GM21423 (cell line): ENCODE measurements around the gene RFX2.
"Not testable (repeated sequence)": the region's sequence is repeated elsewhere in the genome, so short reads cannot be mapped to it uniquely, and the experiment has no call there.

ENCODE experiments used
- ATAC-seq: cut with Tn5 transposase; IDR thresholded peaks from one replicate; pipeline ENCODE4 v1.9.1; 2021; ENCODE audit warnings: mild to moderate bottlenecking, moderate library complexity; ENCODE audit not compliant: unreplicated experiment

RFX2 gene

DNA sequence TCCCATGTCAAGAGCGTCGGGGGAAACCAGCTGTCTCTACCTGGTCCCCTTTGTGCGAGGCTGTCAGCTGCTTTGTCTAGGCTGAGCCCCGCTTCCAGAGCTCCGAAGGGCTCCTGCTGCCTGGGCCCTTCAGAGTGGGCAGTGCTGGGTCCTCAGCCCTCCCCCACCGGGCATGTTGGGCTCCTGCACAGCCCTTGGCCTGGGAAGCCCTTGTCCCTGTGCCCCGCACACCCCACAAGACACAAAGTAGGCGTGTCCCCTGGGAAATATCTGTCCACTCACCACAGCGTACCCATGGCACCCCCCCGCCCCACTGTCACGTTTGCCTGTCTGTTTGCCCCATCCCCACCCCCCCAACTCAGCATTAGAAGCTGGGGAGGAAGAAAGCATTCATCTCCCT is 92.7 kb downstream of the RFX2 start:
- ATAC-seq = no peak

DNA sequence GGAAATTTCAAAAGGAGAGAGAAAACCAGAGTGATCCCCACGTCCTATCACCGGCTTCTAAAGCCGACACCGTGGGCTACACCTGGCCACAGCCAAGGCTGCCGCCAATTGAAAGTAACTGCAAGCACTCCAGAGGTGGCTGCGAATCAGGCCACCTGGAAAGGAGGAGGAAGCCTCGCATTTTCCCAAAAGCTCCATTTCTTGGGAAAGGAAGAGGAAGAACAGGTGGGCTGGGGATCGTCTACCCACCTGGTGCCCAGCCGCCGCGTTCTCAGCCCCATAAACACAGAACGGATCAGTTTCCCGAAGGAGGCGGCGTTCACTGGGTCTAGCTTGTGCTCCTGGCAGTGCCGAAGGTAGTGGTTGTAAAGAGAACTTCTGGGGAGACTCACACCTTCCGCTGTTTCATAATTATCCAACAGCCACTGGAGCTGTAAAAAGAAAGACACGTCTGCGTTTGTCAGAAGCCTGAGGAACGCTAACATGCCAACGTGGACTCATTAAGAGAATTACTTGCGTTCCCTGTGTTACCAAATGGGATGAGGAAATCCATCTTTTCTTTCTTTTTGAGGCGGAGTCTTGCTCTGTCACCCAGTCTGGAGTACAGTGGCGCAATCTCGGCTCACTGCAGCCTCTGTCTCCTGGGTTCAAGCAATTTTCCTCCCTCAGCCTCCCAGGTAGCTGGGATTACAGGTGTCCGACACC is 94.3 kb downstream of the RFX2 start:
- ATAC-seq = no peak

DNA sequence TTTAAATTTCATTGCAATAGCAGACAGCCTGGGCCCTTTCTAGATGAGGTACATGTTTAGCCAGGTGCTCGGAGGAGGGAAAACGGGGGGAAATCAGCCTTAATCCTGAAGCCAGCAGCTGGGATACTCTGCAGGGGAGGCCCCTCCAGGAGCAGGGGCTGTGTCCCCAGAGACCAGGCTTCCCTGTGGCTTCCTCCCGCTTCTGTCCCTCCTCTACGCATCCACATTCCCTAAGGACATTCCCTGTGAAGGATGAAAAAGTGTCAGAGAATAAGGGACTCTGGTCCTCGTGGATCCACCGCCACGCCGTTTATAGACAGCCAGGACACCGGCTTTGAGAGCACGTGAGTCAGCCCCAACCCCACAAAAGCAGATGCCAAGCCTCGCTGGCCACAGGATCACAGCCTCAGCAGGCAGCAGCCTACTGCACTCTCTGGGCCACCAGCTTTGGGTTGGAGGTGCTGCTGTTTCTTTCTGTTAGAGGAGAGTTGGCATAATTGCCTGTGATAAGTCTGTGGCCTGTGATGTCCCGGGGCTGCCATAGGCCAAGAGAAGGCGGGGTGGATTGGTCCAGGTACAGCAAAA is 95.7 kb downstream of the RFX2 start:
- no peak for ATAC-seq

DNA sequence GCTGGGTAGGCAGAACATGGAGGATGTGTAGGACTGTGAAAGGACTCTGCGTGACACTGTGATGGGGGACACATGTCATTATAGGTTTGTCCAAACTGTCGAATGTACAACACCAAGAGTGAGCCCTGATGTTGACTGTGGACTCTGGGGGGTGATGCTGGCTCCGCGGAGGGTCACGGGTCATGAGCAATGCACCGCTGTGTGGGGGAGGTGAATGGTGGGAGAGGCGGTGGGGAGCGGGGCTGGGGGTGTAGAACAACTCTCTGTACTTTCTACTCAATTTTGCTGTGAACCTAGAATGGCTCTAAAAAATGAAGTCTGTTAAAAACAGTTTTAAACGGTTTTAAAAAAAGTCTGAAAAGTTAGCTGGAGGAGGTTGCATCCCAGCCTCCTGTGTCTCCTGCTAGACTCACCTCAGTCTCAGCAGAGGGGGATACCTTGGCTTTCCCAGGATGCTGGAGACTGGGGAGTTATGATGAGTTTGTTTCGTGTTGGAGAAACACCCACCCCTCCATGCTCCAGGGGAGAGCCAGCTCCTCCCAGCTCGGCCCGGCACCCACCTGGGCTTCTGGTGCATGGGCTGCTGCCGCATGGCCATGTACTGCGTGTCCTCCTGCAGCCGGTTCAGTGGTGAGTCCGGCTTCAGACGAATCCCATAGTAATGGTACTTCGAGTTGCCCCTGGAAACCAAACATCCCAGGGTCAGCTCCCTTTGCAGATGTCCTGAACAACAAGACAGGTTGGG is 97.7 kb downstream of the RFX2 start:
- no peak for ATAC-seq

DNA sequence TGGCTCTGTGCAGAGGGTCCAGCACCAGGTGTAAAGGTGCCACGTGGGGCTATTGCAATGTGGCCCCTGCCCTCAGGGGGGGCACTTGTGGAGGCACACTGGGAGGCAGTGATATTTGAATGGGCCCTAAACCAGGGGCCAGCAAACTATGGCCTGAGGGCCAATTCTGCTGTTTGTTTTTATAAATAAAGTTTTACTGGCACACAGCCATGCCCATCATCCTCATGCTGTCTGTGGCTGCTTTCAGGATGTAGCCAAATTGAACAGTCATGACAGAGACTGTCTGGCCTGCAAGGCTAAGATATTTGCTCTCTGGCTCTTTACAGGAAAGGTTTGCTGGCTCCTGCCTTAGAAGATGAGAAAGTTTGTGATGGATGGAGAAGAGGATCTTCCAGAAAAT is 98.5 kb downstream of the RFX2 start:
- ATAC-seq = no peak

DNA sequence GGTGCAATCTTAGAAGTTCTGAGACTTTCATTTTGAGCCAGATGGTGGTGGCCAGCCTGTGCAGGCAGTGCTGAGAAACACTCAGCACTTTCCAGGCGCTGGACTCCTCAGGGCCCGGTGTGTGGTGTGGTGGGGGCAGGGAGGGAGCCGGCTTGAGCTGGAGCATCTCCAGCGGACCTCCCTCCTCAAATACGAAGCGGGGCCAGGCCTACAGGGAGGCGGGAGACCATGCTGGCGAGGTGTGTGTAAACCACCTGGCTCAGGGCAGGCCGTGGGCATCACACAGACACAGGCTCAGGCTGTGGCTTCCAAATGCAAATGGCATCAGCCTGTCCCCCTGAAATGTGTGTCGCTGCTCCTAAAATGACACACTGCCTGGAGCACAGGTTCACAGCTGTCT is 99.1 kb downstream of the RFX2 start:
- no peak for ATAC-seq

DNA sequence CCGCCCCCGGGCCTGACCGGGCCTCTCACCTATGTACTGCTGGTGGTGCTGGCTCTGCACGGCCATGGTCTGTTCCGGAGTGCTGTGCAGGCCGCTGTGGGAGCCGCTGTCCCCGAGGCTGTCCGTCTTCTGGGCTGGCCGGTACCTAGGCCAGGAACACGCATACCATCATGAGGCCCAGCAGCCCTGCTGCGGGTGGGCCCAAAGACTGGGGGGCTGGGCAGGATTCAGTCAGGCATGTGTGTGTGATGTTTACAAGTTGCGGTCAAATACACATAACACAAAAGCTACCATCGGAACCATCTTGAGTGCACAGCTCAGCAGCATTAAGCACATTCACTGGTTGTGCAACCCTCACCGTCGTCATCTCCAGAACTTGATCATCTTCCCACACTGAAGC is 100.2 kb downstream of the RFX2 start:
- no peak for ATAC-seq

DNA sequence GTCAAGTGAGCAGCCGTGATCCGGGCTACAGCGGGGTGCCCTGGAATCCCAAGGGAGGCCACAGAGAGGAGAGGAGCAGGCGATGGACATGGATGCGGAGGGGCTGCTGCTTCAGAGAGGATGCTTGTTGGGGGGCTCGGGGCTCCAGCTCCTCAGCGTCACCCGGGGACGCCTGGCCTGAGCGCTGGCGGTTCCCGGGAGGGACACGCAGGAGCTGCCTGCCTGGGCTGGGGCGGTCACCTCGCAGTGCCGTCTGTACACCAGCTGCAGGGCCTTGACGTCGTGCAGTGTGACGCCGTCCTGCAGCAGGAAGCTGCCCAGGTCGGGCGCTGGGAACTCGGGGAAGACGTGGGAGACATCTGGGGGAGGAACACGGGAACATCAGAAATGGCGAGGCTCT is 102.4 kb downstream of the RFX2 start:
- ATAC-seq = no peak

DNA sequence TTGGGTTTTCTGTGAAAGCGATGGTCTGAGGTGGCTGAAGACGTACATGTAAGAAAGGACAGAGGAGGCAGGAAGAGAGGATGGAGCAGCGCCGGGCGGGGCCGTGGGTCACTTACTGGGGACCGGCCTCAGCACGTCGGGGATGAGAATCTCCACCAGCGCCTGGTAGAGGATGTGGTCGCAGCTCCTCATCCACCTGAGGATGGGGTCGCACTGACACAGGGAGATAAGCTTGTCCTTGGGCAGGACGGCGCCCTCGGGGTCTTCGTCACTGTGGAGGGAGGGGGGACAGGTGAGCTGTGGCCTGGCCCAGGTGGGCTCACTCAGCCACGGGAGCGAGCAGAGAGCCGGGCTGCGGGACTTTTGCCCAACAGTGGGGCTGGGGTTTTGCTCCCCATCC is 103.4 kb downstream of the RFX2 start:
- ATAC-seq = no peak

DNA sequence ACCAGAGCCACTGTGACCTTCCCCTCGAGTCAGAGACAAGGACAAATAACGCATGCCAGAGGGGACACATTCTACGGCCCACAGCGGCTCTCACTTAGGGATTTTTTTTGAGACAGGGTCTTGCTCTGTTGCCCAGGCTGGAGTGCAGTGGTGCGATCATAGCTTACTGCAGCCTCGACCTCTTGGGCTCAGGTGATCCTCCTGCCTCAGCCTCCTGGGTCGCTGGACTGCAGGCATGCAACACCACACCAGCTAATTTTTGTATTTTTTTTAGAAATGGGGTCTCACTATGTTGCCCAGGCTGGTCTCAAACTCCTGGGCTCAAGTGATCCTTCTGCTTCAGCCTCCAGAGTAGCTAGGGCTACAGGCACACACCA is 104.2 kb downstream of the RFX2 start:
- ATAC-seq = not testable (repeated sequence)

DNA sequence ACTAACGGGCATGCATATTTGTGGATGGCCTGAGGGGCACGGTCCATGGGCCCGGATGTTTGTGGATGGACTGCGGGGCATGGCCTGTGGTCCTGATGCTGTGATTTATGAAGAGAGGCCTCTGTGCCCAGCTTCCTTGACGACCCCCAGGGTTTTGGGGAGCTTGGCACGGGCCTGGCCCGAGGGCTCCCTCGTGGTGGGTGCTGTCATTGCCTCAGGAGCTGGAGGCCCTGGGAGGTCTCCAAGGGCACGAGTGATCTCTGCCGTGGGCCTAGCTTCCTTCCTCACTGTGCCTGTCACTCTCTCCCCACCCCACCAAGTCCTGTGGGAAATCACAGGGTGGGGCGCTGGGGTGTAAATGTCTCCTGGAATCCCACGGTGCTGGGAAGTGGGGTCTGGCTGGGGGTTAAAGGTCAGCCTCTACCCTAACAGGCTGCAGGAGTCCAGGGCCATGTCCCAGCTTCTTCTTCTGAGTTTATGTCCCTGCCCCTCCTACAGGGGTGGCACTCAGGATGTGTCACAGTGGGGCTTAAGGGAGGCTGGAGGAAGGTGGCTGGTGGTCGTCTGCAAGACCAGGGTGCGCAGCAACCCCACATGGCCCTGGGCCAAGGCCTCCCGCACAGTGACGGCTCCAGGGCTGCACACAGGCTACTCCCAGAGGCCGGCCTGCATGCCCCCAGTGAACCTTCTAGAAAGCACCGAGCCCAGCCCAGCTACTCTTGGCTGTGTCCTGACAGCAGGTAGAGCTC is 104.8 kb downstream of the RFX2 start:
- no peak for ATAC-seq

DNA sequence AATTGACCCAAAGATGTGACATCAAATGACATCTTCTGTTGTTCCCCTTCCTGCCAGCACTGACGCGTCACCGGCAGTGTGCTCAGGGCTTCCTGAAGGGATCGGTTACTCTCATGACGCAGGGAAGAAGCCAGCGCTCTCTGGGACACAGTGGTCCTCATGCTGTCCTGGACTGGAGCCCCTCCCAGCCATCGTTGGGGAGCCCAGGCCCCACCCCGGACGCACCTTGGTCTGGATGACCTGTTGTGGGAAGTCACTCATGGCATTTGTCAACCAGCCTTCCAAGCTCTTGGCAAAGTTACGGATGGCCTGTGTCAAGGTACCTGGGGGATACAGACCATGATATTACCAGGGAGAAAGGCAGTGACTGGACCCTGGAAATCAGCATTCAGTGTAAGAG is 106.3 kb downstream of the RFX2 start:
- no peak for ATAC-seq

DNA sequence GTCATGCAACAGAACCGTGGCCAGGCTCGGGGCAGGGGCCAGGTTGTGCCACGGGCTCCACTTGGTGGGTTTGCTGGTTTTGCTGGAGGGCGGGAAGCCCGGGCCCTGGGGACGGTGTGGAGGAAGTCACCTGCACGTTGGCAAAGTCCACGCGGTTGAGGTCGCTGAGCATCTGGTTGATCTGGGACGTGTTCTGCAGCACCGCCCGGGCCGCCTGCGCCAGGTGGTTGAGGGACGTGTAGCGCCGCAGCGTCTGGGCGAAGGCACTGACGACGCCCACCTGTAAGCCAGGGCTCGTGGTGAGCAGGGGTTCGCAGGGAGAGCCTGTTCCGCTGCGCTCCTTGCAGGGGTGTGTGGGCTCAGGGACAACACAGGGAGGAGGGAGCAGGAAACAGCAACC is 107.7 kb downstream of the RFX2 start:
- ATAC-seq = no peak

DNA sequence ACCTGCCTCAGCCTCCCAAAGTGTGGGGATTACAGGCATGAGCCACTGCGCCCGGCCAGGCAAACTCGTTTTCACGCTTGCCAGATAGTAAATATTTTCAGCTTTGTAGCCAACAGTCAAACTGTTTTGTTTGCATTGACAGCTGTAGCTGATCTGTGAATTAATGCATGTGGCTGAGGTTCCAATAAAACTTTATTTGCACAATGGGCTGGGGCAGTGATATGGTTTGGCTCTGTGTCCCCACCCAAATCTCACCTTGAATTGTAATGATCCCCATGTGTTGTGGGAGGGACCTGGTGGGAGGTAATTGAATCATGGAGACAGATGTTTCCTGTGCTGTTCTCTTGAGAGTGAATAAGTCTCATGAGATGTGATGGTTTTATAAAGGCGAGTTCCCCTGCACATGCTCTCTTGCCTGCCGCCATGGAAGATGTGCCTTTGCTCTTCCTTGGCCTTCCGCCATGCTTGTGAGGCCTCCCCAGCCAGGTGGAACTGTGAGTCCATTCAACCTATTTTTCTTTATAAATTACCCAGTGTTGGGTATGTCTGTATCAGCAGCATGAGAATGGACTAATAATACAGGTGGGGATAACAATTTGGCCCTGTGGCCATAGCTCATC is 110.0 kb downstream of the RFX2 start:
- no peak for ATAC-seq

DNA sequence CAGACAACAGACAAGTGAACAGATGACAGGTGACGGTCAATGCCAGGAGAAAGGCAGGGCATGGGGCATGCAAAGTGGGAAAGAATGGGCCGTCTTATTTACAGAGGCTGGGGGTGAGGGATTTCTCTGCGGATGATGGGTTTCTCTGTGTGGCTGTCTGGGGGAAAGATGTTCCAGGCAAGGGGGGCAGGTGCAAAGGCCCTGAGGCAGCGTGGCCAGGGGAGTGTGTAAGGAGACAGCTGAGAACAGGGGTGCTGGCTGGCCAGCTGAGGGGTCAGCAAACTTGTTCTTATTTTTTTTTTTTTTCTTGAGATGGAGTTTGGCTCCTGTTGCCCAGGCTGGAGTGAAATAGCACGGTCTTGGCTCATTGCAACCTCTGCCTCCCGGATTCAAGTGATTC is 110.6 kb downstream of the RFX2 start:
- no peak for ATAC-seq

DNA sequence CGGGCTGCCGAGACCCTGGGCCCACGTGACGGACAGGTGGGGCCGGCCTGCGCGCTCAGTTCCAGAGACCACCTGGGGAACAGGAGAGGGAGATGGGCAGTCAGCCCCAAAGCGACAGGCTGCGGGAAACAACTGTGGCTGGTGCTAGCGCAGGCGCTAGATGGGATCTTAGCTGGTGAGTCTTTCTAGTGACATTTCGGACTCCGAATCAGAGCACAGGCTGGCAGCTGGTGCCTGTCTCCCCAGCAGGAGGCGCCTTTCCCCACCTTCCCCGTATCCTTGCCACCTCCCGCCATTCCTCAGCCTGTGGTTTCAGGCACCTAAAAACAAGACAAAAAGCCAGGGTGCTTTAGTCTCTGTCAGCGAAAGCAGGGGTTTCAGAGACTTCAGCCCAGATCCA is 112.9 kb downstream of the RFX2 start:
- ATAC-seq = no peak

DNA sequence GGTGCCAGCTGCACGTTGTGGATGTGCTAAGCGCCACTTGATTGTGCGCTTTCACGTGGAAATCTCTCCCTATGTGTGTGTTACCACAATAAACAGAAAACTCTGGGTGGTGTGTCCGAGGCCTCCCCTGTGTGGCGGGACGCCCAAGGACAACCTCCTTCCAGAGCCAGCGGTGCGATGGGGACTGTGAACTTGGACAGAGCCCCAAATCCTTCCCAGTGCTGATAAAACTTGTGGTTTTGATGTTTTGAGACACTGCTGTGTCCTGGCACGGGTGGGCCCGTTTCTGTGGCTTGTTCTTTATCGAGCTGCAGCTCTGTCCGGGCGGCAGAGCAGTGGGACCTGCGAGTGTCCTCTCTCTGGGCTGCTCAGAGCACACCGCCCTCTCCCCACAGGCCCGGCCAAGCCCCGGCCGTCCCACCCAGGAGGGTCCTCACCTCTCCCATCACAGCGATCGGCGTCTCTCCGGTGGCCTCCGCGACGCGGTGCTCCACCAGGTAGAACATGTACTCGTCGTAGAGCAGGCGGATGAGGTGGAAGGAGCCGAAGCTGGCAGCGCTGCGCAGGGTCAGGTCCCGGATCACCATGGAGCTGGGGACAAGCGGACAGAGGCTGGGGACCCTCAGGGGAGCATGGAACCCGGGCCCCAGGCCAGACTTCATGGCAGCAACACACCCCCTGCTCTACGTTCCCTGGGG is 113.5 kb downstream of the RFX2 start:
- ATAC-seq = no peak

DNA sequence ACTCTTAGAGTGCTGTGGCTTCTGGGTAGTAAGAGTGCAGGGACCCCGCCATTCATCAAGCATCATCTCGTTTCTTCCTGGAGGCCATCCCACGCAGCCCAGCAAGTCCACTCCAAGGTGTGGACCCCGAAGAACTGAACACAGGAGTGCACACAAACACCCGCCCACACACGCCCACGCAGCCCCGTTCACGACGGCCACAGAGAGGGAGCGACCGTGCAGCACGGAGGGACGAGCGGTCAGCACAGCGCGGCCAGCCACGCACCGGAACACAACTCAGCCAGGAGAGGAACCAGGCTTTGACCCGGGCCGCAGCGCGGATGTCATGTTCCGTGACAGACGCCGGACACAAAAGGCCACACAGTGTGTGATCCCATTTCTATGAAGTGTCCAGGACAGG is 114.2 kb downstream of the RFX2 start:
- ATAC-seq = no peak

DNA sequence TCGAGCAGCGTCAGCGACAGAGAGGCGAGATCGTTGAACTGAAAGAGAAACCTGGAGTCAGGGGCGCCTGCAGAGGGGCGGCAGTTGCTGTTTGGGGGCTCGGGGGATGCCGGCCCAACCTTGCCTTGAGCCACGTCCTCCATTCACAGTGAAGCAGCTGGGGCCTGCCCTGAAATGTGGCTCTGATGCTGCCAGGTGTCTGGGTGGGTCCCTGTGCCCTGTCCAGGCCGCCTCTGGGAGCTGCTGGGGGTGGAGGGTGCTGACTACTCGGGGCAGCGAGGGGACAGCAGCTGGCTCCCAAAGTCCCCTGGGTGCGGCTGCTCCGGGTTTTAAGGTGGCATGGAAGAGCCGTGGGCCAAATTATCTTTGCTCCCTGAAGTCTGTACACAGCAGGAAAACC is 114.7 kb downstream of the RFX2 start:
- ATAC-seq = no peak

DNA sequence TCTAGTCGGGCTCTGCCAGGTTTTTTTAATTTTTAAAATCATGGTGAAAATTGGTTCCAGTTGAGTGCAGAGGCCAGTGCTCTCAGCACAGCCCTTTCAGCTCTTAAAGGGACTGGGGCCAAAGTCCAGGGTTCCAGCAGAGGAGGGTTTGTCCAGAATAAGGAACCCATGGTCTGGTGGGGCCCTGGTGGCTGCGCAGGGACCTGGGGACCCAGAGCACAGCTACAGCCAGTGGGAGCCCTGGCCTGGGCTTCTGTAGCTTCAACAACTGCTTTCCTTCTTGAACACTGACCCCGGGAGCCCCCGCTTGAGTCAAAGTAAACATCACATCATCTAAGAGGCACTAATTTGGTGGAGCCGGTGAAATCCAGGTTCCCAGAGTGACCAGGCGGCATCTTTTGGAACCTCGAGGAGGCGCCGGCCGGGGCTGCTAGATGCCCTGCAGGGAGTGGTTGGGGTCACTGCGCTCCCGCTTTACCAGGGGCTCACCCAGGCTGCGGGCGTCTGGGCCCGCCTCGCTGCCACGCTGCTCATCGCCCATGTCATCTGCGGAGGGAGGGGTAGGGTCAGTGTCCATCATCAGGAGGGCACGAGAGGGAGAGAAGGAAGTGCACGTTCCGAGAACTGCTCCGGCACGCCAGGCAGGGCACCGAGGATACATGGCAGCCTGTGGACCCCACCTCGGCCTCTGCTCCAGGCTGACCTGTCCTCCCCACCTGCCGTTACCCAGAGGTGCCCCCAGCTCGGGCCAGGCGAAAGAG is 115.7 kb downstream of the RFX2 start:
- no peak for ATAC-seq
